ENCODE results near the gene GOLIM4.
"Not testable (repeated sequence)": the region's sequence is repeated elsewhere in the genome, so short reads cannot be mapped to it uniquely, and the experiment has no call there.

Gene GOLIM4, protein sequence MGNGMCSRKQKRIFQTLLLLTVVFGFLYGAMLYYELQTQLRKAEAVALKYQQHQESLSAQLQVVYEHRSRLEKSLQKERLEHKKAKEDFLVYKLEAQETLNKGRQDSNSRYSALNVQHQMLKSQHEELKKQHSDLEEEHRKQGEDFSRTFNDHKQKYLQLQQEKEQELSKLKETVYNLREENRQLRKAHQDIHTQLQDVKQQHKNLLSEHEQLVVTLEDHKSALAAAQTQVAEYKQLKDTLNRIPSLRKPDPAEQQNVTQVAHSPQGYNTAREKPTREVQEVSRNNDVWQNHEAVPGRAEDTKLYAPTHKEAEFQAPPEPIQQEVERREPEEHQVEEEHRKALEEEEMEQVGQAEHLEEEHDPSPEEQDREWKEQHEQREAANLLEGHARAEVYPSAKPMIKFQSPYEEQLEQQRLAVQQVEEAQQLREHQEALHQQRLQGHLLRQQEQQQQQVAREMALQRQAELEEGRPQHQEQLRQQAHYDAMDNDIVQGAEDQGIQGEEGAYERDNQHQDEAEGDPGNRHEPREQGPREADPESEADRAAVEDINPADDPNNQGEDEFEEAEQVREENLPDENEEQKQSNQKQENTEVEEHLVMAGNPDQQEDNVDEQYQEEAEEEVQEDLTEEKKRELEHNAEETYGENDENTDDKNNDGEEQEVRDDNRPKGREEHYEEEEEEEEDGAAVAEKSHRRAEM

GRCh38 chr3:168095611-168096209, at the start of gene GOLIM4:
GOLIM4 (minus strand) TSS chr3:168095924; CDS start chr3:168095285, 639 bp downstream.
- no peak for DNase-seq (ENCODE audit: low read depth in 3 of 3, low spot score in 1 of 3)

DNA sequence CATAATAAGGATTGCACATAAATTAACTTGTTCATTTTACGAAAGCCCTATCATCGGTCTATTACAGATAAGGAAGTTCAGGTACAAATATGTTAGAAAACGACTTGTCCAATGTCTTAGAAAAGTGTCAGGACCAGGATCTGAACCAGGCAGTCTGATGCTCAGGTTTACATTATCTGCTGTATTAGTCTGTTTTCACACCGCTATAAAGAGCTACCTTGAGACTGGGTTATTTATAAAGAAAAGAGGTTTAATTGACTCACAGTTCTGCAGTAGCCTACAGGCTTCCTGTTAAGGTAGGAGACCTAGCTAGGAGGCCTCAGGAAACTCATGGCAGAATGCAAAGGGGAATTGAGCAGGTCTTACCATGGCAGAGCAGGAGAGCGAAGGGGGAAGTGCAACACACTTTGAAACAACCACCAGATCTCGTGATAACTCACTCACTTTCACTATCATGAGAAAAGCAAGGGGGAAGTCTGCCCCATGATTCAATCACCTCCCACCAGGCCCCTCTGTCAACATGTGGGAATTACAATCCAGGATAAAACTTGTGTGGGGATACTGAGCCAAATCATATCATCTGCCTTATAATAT, 45.8 kb upstream of the GOLIM4 start:
- no peak for DNase-seq (ENCODE audit: low read depth in 3 of 3, low spot score in 1 of 3)

- DNase-seq (ENCODE audit: low read depth in 3 of 3, low spot score in 1 of 3): no peak
Measured at GRCh38 chr3:168139947-168140346, 44.2 kb upstream of the GOLIM4 start.

DNA sequence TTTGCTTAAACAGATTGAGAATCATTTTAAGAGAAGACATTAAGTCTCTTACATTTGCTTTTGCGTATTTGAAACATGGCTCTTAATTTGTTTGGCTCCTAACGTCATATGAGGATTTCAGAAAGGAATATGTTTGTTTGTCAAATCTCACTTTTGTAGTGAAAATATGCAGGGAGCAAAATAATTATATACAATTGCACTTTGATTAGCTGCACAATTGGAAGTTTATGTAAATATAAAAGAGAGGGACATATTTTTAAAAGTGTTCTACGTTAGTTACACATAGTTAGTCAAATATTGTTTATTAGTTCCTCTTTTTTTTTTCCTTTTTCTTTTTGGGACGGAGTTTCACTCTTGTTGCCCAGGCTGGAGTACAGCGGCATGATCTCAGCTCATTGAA, 42.7 kb upstream of the GOLIM4 start:
- DNase-seq (ENCODE audit: low read depth in 3 of 3, low spot score in 1 of 3): no peak

DNA sequence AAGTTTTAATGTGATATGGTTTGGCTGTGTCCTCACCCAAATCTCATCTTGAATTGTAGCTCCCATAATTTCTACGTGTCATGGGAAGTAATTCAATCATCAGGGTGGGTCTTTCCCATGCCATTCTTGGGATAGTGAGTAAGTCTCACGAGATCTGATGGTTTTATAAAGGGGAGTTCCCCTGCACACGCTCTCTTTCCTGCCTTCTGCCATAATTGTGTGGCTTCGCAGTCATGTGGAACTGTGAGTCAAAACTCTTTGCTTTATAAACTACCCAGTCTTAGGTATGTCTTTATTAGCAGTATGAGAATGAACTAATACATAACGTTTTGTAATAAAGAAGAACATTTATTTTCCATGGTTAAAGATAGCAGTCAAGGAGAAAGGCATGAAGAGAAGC, 39.2 kb upstream of the GOLIM4 start:
- DNase-seq (ENCODE audit: low read depth in 3 of 3, low spot score in 1 of 3): no peak

- DNase-seq (ENCODE audit: low read depth in 3 of 3, low spot score in 1 of 3): not testable (repeated sequence)
Measured at GRCh38 chr3:168130250-168130649, 34.5 kb upstream of the GOLIM4 start.

- DNase-seq (ENCODE audit: low read depth in 3 of 3, low spot score in 1 of 3): not testable (repeated sequence)
Measured at GRCh38 chr3:168128463-168128862, 32.7 kb upstream of the GOLIM4 start.

GRCh38 chr3:168127466-168127865, 31.7 kb upstream of the GOLIM4 start:
- no peak for DNase-seq (ENCODE audit: low read depth in 3 of 3, low spot score in 1 of 3)

DNA sequence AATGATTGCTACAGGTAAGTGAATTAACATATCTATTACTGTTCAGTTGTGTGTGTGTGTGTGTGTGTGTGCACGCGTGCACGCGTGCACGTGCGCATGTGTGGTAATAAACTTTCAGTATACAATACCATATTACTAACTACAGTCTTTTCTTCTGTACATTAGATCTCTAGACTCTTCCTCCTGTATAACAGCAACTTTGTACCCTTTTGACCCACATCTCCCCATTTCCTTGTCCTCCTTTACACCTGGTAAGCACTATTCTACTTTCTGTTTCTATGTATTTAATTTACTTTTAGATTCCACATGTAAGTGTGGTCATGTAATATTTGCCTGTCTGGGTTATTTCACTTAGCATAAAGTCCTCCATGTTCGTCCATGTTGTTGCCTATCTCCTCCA, 29.1 kb upstream of the GOLIM4 start:
- DNase-seq (ENCODE audit: low read depth in 3 of 3, low spot score in 1 of 3): no peak

GRCh38 chr3:168124291-168124690, 28.6 kb upstream of the GOLIM4 start:
- DNase-seq (ENCODE audit: low read depth in 3 of 3, low spot score in 1 of 3): no peak

DNA sequence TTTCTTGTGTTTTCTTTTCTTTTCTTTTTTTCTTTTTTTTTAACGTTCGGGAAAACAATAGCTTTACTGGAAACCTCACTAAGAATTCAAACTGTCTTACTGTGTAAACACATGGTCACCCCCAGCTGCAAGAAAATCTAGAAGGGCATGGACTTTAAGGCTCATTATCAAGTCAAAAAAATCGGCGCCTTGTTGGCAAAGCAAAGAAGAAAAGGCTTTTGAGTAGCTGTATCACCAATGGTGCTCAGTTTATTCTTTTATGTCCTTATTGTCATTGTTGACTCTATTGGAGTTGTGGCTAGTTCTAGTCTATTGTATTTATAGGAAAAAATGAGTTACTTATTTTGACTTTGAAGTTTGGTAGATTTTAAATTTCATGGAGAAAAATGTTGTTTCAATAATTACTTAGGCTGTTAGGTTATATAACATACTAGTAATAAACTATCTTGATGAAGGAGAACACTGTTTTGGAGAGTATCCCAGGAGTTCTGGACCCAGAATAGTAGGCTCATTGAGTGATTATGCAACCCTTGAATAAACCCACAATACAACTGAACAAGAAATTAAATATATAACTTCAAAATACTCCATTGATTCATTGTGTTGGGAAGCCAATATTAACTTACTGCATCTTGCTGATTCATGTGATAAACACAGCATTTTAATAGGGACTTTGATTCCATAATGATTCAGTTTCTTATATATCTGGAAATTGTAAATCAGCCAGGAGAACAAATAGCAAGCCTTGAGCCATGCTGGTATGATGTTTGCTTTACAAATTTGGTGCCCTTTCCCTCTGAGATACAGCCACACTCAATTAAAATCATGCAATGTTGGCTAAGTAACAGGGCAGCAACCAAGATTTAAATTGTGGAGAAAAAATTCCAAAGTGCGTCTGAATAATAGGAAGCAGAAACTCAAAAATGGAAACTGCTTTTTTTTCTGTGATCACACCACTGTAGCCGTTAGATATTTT, 27.8 kb upstream of the GOLIM4 start:
- no peak for DNase-seq (ENCODE audit: low read depth in 3 of 3, low spot score in 1 of 3)

GRCh38 chr3:168121184-168122017, 25.7 kb upstream of the GOLIM4 start:
- no peak for DNase-seq (ENCODE audit: low read depth in 3 of 3, low spot score in 1 of 3)

- DNase-seq (ENCODE audit: low read depth in 3 of 3, low spot score in 1 of 3): no peak
Measured at GRCh38 chr3:168117853-168118313, 22.2 kb upstream of the GOLIM4 start.

GRCh38 chr3:168117059-168117458, 21.3 kb upstream of the GOLIM4 start:
- DNase-seq (ENCODE audit: low read depth in 3 of 3, low spot score in 1 of 3): no peak

GRCh38 chr3:168116279-168116678, 20.6 kb upstream of the GOLIM4 start:
- no peak for DNase-seq (ENCODE audit: low read depth in 3 of 3, low spot score in 1 of 3)

DNA sequence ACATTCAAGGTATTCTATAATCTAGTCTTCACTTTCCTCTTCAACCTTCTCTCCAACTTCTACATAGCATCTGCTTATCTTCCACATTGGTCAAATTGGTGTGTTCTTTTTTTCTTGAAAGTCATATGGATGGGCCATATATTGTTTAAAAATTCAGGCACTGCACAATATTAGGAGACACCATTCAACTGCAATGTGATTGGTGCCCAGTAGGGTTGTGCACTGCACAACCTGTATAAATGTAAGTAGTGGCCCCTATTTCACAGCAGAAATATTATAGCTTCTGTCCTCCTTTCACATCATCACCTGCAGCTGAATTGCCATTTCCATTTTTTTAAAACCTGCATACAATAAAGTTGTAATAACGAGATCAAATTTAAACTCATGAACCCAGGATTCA, 18.1 kb upstream of the GOLIM4 start:
- DNase-seq (ENCODE audit: low read depth in 3 of 3, low spot score in 1 of 3): no peak

- DNase-seq (ENCODE audit: low read depth in 3 of 3, low spot score in 1 of 3): no peak
Measured at GRCh38 chr3:168112894-168113293, 17.2 kb upstream of the GOLIM4 start.

DNA sequence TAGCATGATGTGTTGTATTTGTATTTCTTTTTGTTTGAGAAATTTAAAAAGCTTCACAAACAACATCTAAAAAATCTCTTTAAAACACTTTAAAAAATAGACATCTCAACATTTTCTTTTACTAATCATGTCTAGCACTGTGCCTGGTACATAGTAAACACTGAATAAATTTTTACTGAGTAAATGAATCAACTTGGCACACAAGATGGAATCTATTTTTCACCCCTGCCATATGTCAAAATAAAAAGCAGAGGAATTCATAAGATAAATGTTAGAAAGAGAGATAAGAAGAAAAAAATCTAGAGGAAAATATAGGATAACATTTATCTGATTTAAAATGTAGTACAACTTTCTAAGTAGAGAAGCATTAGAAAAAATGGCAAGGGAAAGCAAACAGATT, 8.6 kb upstream of the GOLIM4 start:
- DNase-seq (ENCODE audit: low read depth in 3 of 3, low spot score in 1 of 3): no peak

DNA sequence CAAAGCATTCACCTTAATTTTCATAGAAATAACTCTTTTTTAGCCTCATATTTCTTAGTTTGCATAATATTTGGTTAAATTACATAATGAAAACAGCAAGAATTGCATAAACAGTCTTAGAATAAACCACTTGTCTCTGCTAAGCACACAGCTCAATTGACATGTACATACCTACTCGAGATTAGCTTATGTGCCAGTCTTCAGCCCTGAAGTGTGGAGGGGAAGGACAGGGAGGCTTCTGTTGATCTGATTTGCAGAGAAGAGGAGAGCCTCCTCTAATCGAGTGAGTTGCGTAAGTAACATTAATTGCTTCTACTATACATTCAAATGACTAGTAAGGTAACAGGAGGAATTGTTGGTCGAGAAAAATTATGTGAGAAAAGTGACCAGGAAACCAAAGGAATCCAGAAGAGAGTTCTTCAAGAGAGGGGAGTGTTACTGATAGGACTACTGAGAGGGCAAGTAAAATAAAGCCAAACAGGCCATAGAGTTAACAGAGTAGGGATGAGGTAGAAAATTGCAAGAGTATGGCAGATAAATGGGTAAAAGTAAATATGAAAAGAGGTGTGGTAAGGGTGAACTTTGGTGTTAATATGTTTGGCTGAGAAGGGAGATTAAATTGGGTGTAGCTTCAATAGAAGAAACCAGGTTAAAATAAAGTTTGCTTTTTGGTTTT, 7.1 kb upstream of the GOLIM4 start:
- no peak for DNase-seq (ENCODE audit: low read depth in 3 of 3, low spot score in 1 of 3)

All from stimulated activated CD4-positive, alpha-beta T cell treated with anti-CD3 and anti-CD28 coated beads, TNF-alpha, amount 100 ng/mL, for 1 hour (primary cell).